GM23338 (cell line): ENCODE results near the gene CBLC. TPM values are rescaled to one million over a fixed set of nuclear protein-coding genes. Genes with fewer than 3 reads are reported as not detected.

Source experiments
- ATAC-seq: fragments of 200-7000 bp; cut with Tn5 transposase; 3 replicates; pipeline ENCODE4 v1.9.1; 2020
- DNase-seq: peaks from one replicate; pipeline ENCODE4 v3.0.0-alpha.2; 2015; ENCODE audit warnings: low spot score
- H2AFZ ChIP-seq: fragments of 200-600 bp; sonication (generic); 2 replicates; pipeline ENCODE4 v1.8.0; 2016; ENCODE audit warnings: antibody characterized with exemption, mild to moderate bottlenecking, moderate library complexity
- H3F3A ChIP-seq: fragments of 200-600 bp; sonication (generic); replicated peaks from 2 replicates; pipeline ENCODE4 v1.8.0; 2017; ENCODE audit warnings: antibody characterized with exemption, mixed run types, low read depth
- H3K27ac ChIP-seq: fragments of 200-600 bp; sonication (generic); 2 replicates; pipeline ENCODE4 v1.6.1; 2016; ENCODE audit warnings: low read depth
- H3K27me3 ChIP-seq: fragments of 200-600 bp; sonication (generic); 2 replicates; pipeline ENCODE4 v1.8.0; 2016; ENCODE audit warnings: mild to moderate bottlenecking, mixed run types, moderate library complexity; ENCODE audit not compliant: insufficient read depth
- H3K36me3 ChIP-seq: fragments of 200-600 bp; sonication (generic); 2 replicates; pipeline ENCODE4 v1.8.0; 2016; ENCODE audit warnings: mild to moderate bottlenecking; ENCODE audit not compliant: insufficient read depth
- H3K4me1 ChIP-seq: fragments of 200-600 bp; sonication (generic); 2 replicates; pipeline ENCODE4 v1.8.0; 2016; ENCODE audit warnings: mild to moderate bottlenecking, moderate library complexity; ENCODE audit not compliant: insufficient read depth
- H3K4me2 ChIP-seq: fragments of 200-600 bp; sonication (generic); 2 replicates; pipeline ENCODE4 v1.7.1; 2017; ENCODE audit warnings: mixed run types
- H3K4me3 ChIP-seq: fragments of 200-600 bp; sonication (generic); 2 replicates; pipeline ENCODE4 v1.6.1; 2016; ENCODE audit warnings: mixed run types
- H3K79me2 ChIP-seq: fragments of 200-600 bp; sonication (generic); replicated peaks from 2 replicates; pipeline ENCODE4 v1.8.0; 2017; ENCODE audit warnings: mild to moderate bottlenecking; ENCODE audit not compliant: insufficient read depth
- H3K9me2 ChIP-seq: fragments of 200-600 bp; sonication (generic); 2 replicates; pipeline ENCODE4 v1.8.0; 2017; ENCODE audit not compliant: insufficient read depth
- H4K20me1 ChIP-seq: fragments of 200-600 bp; sonication (generic); replicated peaks from 2 replicates; pipeline ENCODE4 v1.8.0; 2017; ENCODE audit warnings: mild to moderate bottlenecking; ENCODE audit not compliant: insufficient read depth
- H3K27ac Mint-ChIP-seq: 2 replicates; pipeline ENCODE4 v1.8.0; 2020; ENCODE audit warnings: inconsistent platforms, mild to moderate bottlenecking, moderate library complexity, mixed read lengths
- H3K27me3 Mint-ChIP-seq: 3 replicates; pipeline ENCODE4 v1.8.0; 2022; ENCODE audit warnings: low read depth, mild to moderate bottlenecking, moderate library complexity, mixed read lengths, inconsistent platforms; ENCODE audit not compliant: insufficient read depth, poor library complexity
- H3K36me3 Mint-ChIP-seq: 3 replicates; pipeline ENCODE4 v1.8.0; 2021; ENCODE audit warnings: low read depth, mild to moderate bottlenecking, inconsistent platforms, moderate library complexity, mixed read lengths
- H3K4me1 Mint-ChIP-seq: 3 replicates; pipeline ENCODE4 v1.8.0; 2020; ENCODE audit warnings: mild to moderate bottlenecking, inconsistent platforms, mixed read lengths
- H3K4me3 Mint-ChIP-seq: 3 replicates; pipeline ENCODE4 v1.8.0; 2021; ENCODE audit warnings: moderate library complexity, mild to moderate bottlenecking, inconsistent platforms, mixed read lengths
- H3K9me3 Mint-ChIP-seq: 3 replicates; pipeline ENCODE4 v1.8.0; 2020; ENCODE audit warnings: moderate library complexity, mild to moderate bottlenecking, inconsistent platforms, mixed read lengths
- JUNB ChIP-seq: IDR thresholded peaks from one replicate; pipeline ENCODE4 v1.6.1; 2016; ENCODE audit warnings: antibody characterized with exemption; ENCODE audit not compliant: unreplicated experiment
- NANOG ChIP-seq: IDR thresholded peaks from 2 replicates; pipeline ENCODE4 v1.6.1; 2016; ENCODE audit warnings: antibody characterized with exemption, borderline replicate concordance
- POLR2AphosphoS5 ChIP-seq: IDR thresholded peaks from 2 replicates; pipeline ENCODE4 v1.6.1; 2016; ENCODE audit warnings: antibody characterized with exemption, low read depth
- STAT1 ChIP-seq: IDR thresholded peaks from one replicate; pipeline ENCODE4 v1.6.1; 2016; ENCODE audit warnings: antibody characterized with exemption; ENCODE audit not compliant: unreplicated experiment
- ZNF114 ChIP-seq: fragments of 250-450 bp; sonication (Bioruptor Pico); IDR thresholded peaks from 2 replicates; pipeline ENCODE4 v1.5.0; 2020; ENCODE audit warnings: mild to moderate bottlenecking, moderate library complexity
- ZNF331 ChIP-seq: fragments of 250-450 bp; sonication (Bioruptor Pico); IDR thresholded peaks from 2 replicates; pipeline ENCODE4 v1.5.0; 2020; ENCODE audit warnings: low read depth, mild to moderate bottlenecking, moderate library complexity
- polyA plus RNA-seq: library from polyadenylated mRNA; unstranded; fragments of >200 nt; fragmentation: Nextera tagmentation; extraction: Ambion mirVana; gene quantifications from 2 replicates; pipeline ENCODE4 v1.2.1, GENCODE V29; 2016
- total RNA-seq: library from RNA; depleted of rRNA; stranded (reverse); fragments of >200 nt; shearing (Covaris generic); gene quantifications from 2 replicates; pipeline ENCODE4 v1.2.3, GENCODE V29; 2014
- TF ChIP-seq, protein P1 (sequence below): fragments of 250-450 bp; sonication (Bioruptor Pico); IDR thresholded peaks from 2 replicates; pipeline ENCODE4 v1.5.0; 2020; ENCODE audit warnings: mild to moderate bottlenecking, moderate library complexity
- TF ChIP-seq, protein P2 (sequence below): IDR thresholded peaks from 2 replicates; pipeline ENCODE4 v1.6.1; 2016; ENCODE audit warnings: antibody characterized with exemption
- TF ChIP-seq, protein P3 (sequence below), 2 experiments: fragments of 200-600 bp in 1 of 2; sonication (generic) in 1 of 2; conservative IDR thresholded peaks; 2 replicates each; pipeline versions ENCODE4 v1.5.1 to v1.6.1; 2016 to 2017; ENCODE audit warnings: antibody characterized with exemption in 2 of 2, low read depth in 2 of 2, mild to moderate bottlenecking in 2 of 2, moderate library complexity in 1 of 2

CBLC gene
- total and polyA plus RNA-seq, 2 experiments from 2014 or later, result 14.5 to 29.3 TPM

DNA sequence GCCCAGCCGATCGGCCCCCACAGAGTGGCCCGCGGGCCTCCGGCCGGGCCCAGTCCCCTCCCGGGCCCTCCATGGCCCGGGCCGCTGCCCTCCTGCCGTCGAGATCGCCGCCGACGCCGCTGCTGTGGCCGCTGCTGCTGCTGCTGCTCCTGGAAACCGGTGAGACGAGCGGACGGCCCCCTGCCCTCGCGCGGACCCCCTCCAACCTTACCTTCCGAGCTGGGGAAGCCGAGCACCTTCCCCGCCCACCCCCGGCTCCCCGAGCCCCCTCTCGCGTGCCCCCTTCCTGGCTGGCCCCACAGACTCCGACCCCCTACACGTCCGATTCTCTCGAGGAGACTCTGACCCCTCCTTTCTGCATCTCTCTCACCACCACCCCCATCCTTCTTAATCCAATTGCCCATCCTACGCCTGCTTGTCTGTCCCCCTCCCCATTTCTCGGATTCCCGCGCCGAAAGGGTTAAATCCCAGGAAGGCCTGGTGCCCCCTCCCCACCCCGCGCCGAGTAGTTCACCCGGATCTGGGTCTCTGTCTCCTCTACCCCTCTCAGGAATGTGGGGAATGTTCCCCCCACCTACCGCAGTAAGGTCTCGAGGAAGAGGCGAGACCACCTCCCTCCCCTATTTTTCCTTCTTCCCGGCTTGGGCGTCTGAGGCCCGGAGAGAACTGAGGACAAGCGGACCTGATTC is 68.9 kb downstream of the CBLC start (continued):
- TF ChIP-seq, protein P1, sequence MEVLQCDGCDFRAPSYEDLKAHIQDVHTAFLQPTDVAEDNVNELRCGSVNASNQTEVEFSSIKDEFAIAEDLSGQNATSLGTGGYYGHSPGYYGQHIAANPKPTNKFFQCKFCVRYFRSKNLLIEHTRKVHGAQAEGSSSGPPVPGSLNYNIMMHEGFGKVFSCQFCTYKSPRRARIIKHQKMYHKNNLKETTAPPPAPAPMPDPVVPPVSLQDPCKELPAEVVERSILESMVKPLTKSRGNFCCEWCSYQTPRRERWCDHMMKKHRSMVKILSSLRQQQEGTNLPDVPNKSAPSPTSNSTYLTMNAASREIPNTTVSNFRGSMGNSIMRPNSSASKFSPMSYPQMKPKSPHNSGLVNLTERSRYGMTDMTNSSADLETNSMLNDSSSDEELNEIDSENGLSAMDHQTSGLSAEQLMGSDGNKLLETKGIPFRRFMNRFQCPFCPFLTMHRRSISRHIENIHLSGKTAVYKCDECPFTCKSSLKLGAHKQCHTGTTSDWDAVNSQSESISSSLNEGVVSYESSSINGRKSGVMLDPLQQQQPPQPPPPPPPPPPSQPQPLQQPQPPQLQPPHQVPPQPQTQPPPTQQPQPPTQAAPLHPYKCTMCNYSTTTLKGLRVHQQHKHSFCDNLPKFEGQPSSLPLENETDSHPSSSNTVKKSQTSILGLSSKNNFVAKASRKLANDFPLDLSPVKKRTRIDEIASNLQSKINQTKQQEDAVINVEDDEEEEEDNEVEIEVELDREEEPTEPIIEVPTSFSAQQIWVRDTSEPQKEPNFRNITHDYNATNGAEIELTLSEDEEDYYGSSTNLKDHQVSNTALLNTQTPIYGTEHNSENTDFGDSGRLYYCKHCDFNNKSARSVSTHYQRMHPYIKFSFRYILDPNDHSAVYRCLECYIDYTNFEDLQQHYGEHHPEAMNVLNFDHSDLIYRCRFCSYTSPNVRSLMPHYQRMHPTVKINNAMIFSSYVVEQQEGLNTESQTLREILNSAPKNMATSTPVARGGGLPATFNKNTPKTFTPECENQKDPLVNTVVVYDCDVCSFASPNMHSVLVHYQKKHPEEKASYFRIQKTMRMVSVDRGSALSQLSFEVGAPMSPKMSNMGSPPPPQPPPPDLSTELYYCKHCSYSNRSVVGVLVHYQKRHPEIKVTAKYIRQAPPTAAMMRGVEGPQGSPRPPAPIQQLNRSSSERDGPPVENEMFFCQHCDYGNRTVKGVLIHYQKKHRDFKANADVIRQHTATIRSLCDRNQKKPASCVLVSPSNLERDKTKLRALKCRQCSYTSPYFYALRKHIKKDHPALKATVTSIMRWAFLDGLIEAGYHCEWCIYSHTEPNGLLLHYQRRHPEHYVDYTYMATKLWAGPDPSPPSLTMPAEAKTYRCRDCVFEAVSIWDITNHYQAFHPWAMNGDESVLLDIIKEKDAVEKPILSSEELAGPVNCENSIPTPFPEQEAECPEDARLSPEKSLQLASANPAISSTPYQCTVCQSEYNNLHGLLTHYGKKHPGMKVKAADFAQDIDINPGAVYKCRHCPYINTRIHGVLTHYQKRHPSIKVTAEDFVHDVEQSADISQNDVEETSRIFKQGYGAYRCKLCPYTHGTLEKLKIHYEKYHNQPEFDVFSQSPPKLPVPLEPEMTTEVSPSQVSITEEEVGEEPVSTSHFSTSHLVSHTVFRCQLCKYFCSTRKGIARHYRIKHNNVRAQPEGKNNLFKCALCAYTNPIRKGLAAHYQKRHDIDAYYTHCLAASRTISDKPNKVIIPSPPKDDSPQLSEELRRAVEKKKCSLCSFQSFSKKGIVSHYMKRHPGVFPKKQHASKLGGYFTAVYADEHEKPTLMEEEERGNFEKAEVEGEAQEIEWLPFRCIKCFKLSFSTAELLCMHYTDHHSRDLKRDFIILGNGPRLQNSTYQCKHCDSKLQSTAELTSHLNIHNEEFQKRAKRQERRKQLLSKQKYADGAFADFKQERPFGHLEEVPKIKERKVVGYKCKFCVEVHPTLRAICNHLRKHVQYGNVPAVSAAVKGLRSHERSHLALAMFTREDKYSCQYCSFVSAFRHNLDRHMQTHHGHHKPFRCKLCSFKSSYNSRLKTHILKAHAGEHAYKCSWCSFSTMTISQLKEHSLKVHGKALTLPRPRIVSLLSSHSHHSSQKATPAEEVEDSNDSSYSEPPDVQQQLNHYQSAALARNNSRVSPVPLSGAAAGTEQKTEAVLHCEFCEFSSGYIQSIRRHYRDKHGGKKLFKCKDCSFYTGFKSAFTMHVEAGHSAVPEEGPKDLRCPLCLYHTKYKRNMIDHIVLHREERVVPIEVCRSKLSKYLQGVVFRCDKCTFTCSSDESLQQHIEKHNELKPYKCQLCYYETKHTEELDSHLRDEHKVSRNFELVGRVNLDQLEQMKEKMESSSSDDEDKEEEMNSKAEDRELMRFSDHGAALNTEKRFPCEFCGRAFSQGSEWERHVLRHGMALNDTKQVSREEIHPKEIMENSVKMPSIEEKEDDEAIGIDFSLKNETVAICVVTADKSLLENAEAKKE (CRISPR knock-in tag), result no peak
- TF ChIP-seq POLR2AphosphoS5 (peak; percentile 36), STAT1 (no peak), ZNF114 (CRISPR knock-in tag) (no peak), JUNB (no peak)
- TF ChIP-seq, protein P2, sequence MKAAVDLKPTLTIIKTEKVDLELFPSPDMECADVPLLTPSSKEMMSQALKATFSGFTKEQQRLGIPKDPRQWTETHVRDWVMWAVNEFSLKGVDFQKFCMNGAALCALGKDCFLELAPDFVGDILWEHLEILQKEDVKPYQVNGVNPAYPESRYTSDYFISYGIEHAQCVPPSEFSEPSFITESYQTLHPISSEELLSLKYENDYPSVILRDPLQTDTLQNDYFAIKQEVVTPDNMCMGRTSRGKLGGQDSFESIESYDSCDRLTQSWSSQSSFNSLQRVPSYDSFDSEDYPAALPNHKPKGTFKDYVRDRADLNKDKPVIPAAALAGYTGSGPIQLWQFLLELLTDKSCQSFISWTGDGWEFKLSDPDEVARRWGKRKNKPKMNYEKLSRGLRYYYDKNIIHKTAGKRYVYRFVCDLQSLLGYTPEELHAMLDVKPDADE, result no peak

DNA sequence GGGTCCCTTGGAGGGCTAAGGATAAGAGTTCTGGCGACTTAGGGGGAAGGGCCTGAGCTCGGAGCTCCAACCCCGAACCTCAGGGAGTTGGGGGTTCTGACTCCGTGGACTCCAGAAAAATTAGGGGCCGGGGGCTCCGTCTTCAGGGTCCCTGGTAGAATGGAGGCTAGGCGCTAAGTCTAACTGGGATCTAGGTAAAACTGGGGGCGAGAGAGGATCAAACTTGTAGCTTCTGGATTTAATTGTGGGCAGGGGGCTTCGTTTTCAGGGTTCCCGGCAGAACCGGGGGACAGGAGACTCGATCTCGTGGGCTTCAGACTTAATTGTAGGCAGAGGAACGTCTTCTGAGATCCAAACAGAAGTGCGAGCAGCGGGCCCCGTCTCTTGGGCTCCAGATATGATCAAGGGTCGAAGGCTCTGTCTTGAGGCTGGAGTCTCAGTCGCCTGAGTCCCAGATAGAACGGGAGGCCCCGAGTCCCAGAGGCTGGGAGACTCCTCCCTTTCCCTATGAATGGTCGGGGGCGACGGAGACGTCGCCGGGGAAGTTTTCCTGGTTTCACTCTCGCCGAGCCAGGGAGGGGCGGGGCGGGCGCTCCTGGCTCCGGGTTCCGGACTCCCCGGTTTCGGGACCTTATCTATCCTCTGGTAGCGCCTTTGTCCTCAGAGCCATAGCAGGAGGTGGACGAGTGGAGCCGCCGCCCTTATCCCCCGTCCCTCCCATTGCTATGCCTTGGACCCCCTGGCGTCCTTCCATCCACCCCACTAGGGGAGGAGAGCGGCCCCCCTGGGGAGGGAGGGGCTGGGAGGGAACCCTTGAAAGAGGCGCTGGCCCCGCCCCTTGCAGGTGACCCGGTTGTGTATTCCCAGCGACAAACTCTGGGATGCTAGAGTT is 69.7 kb downstream of the CBLC start:
- H3K4me3 ChIP-seq, result peak overlapping the region; percentile 99
- peak overlapping the region; percentile 96 for H3K4me3 Mint-ChIP-seq
- H3K27me3 ChIP-seq, result peaks cover 7% of the 10 kb centered on the region; the same call in 1 of the 2 replicates
- H3K9me2 ChIP-seq, result no peaks in the 10 kb centered on the region
- H3K36me3 ChIP-seq, result no peaks in the 10 kb centered on the region
- H3K27me3 Mint-ChIP-seq, result peaks cover 42% of the 10 kb centered on the region
- peak overlapping the region; percentile 100 for H3K27ac ChIP-seq
- peak overlapping the region; percentile 100 for H3K4me2 ChIP-seq
- peaks cover 29% of the 10 kb centered on the region for H4K20me1 ChIP-seq
- ATAC-seq, result peak; percentile 6
- peaks cover 3% of the 10 kb centered on the region; the same call in 2 of the 3 replicates for H3K9me3 Mint-ChIP-seq
- H3K27ac Mint-ChIP-seq, result peak overlapping the region; percentile 97
- peaks cover 22% of the 10 kb centered on the region; the same call in 2 of the 3 replicates for H3K36me3 Mint-ChIP-seq
- peak; percentile 85 for DNase-seq
- peaks cover 30% of the 10 kb centered on the region for H3K4me1 Mint-ChIP-seq
- H3F3A ChIP-seq, result peaks cover 25% of the 10 kb centered on the region
- peaks cover 25% of the 10 kb centered on the region for H3K4me1 ChIP-seq
- no peak overlapping the region for H2AFZ ChIP-seq
- peaks cover 61% of the 10 kb centered on the region for H3K79me2 ChIP-seq
- TF ChIP-seq ZNF331 (CRISPR knock-in tag) (no peak), JUNB (no peak), NANOG (no peak), ZNF114 (CRISPR knock-in tag) (no peak)
- TF ChIP-seq, protein P2, result no peak
- TF ChIP-seq, protein P3, sequence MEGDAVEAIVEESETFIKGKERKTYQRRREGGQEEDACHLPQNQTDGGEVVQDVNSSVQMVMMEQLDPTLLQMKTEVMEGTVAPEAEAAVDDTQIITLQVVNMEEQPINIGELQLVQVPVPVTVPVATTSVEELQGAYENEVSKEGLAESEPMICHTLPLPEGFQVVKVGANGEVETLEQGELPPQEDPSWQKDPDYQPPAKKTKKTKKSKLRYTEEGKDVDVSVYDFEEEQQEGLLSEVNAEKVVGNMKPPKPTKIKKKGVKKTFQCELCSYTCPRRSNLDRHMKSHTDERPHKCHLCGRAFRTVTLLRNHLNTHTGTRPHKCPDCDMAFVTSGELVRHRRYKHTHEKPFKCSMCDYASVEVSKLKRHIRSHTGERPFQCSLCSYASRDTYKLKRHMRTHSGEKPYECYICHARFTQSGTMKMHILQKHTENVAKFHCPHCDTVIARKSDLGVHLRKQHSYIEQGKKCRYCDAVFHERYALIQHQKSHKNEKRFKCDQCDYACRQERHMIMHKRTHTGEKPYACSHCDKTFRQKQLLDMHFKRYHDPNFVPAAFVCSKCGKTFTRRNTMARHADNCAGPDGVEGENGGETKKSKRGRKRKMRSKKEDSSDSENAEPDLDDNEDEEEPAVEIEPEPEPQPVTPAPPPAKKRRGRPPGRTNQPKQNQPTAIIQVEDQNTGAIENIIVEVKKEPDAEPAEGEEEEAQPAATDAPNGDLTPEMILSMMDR (conservative IDR thresholded peaks at IDR 0.05; ENCODE audit: low read depth in 2 of 2), result no peak
